Right kidney (tissue), 1 donor: ENCODE measurements around the gene ABHD5.

ENCODE experiments used
- DNase-seq: peaks from one replicate; pipeline ENCODE4 v3.0.0-alpha.2; 2016

ABHD5 gene

GRCh38 chr3:43755516-43756200 is 64.9 kb downstream of the ABHD5 start:
- no peak for DNase-seq

- DNase-seq: no peak
Observed at GRCh38 chr3:43757666-43758321, 67.1 kb downstream of the ABHD5 start.

- DNase-seq: no peak
Observed at GRCh38 chr3:43758592-43759225, 68.0 kb downstream of the ABHD5 start.

GRCh38 chr3:43759297-43759782 is 68.6 kb downstream of the ABHD5 start:
- no peak for DNase-seq

GRCh38 chr3:43759938-43760337 is 69.2 kb downstream of the ABHD5 start:
- DNase-seq: no peak

GRCh38 chr3:43760938-43761337 is 70.2 kb downstream of the ABHD5 start:
- DNase-seq: no peak

- DNase-seq: no peak
Observed at GRCh38 chr3:43762451-43762850, 71.7 kb downstream of the ABHD5 start.

GRCh38 chr3:43764056-43764455 is 73.3 kb downstream of the ABHD5 start:
- no peak for DNase-seq

- no peak for DNase-seq
Observed at GRCh38 chr3:43764471-43764870, 73.7 kb downstream of the ABHD5 start.

GRCh38 chr3:43765521-43765971 is 74.8 kb downstream of the ABHD5 start:
- DNase-seq: no peak

- DNase-seq: no peak
Observed at GRCh38 chr3:43766672-43767465, 76.1 kb downstream of the ABHD5 start.

- no peak for DNase-seq
Observed at GRCh38 chr3:43768381-43768973, 77.7 kb downstream of the ABHD5 start.

- DNase-seq: peak; percentile 85
Observed at GRCh38 chr3:43769097-43769884, 78.6 kb downstream of the ABHD5 start.

- DNase-seq: no peak
Observed at GRCh38 chr3:43769885-43770425, 79.2 kb downstream of the ABHD5 start.

GRCh38 chr3:43770426-43771103 is 79.8 kb downstream of the ABHD5 start:
- no peak for DNase-seq

- no peak for DNase-seq
Observed at GRCh38 chr3:43771610-43772009, 80.9 kb downstream of the ABHD5 start.

GRCh38 chr3:43773273-43774094 is 82.7 kb downstream of the ABHD5 start:
- DNase-seq: no peak

GRCh38 chr3:43774799-43775198 is 84.1 kb downstream of the ABHD5 start:
- no peak for DNase-seq

GRCh38 chr3:43776101-43776500 is 85.4 kb downstream of the ABHD5 start:
- DNase-seq: no peak

GRCh38 chr3:43779850-43780249 is 89.1 kb downstream of the ABHD5 start:
- no peak for DNase-seq
